H9 (cell line): ENCODE data around the gene SDHAF3. TPM values are rescaled to one million over a fixed set of nuclear protein-coding genes. Genes with fewer than 3 reads are reported as not detected.

Experiments
- DNase-seq: peaks from one replicate; pipeline ENCODE4 v3.0.0-alpha.2; 2017
- H2AFZ ChIP-seq: one replicate; pipeline ENCODE4 v1.6.1; 2013; ENCODE audit warnings: mild to moderate bottlenecking, low read length, control low read depth, moderate library complexity
- H2AK5ac ChIP-seq: 2 replicates; pipeline ENCODE4 v1.6.1; 2013; ENCODE audit warnings: low read length, control low read depth, mixed read lengths; ENCODE audit not compliant: insufficient read length
- H2BK120ac ChIP-seq: one replicate; pipeline ENCODE4 v1.6.1; 2013; ENCODE audit warnings: low read depth, mild to moderate bottlenecking, low read length, control low read depth, inconsistent platforms; ENCODE audit not compliant: poor library complexity, severe bottlenecking
- H2BK12ac ChIP-seq: 2 replicates; pipeline ENCODE4 v1.6.1; 2013; ENCODE audit warnings: low read length, control low read depth, mixed read lengths, low read depth; ENCODE audit not compliant: insufficient read length
- H2BK15ac ChIP-seq: 2 replicates; pipeline ENCODE4 v1.6.1; 2013; ENCODE audit warnings: low read depth, low read length, control low read depth
- H2BK20ac ChIP-seq: one replicate; pipeline ENCODE4 v1.6.1; 2013; ENCODE audit warnings: low read depth, mild to moderate bottlenecking, low read length, control low read depth, inconsistent platforms; ENCODE audit not compliant: poor library complexity, severe bottlenecking
- H2BK5ac ChIP-seq: 2 replicates; pipeline ENCODE4 v1.6.1; 2013; ENCODE audit warnings: low read length, control low read depth, mixed read lengths; ENCODE audit not compliant: insufficient read length
- H3K14ac ChIP-seq: 2 replicates; pipeline ENCODE4 v1.6.1; 2013; ENCODE audit warnings: low read length, control low read depth; ENCODE audit not compliant: insufficient read depth
- H3K18ac ChIP-seq: 2 replicates; pipeline ENCODE4 v1.6.1; 2013; ENCODE audit warnings: low read depth, mild to moderate bottlenecking, mixed read lengths, low read length, control low read depth; ENCODE audit not compliant: insufficient read length
- H3K23ac ChIP-seq: 2 replicates; pipeline ENCODE4 v1.6.1; 2013; ENCODE audit warnings: low read length, control low read depth, mixed read lengths, low read depth; ENCODE audit not compliant: insufficient read length
- H3K23me2 ChIP-seq: 2 replicates; pipeline ENCODE4 v1.6.1; 2013; ENCODE audit warnings: low read depth, mild to moderate bottlenecking, mixed read lengths, low read length, control low read depth; ENCODE audit not compliant: insufficient read length, poor library complexity, severe bottlenecking
- H3K27ac ChIP-seq: 2 replicates; pipeline ENCODE4 v1.5.1; 2013; ENCODE audit warnings: low read length, control low read depth, mixed read lengths, low read depth; ENCODE audit not compliant: insufficient read length
- H3K27me3 ChIP-seq: 2 replicates; pipeline ENCODE4 v1.6.1; 2013; ENCODE audit warnings: low read length, control low read depth, inconsistent platforms; ENCODE audit not compliant: insufficient read depth
- H3K4ac ChIP-seq: 2 replicates; pipeline ENCODE4 v1.6.1; 2013; ENCODE audit warnings: low read depth, mild to moderate bottlenecking, control low read depth, inconsistent platforms, low read length, moderate library complexity
- H3K4me1 ChIP-seq: 2 replicates; pipeline ENCODE4 v1.6.1; 2013; ENCODE audit warnings: low read length, control low read depth, inconsistent platforms; ENCODE audit not compliant: insufficient read depth
- H3K4me2 ChIP-seq: 2 replicates; pipeline ENCODE4 v1.6.1; 2013; ENCODE audit warnings: low read length, control low read depth, mixed read lengths; ENCODE audit not compliant: insufficient read length, insufficient read depth
- H3K56ac ChIP-seq: 2 replicates; pipeline ENCODE4 v1.6.1; 2013; ENCODE audit warnings: low read depth, mild to moderate bottlenecking, mixed read lengths, low read length, control low read depth; ENCODE audit not compliant: insufficient read length
- H3K79me1 ChIP-seq: 2 replicates; pipeline ENCODE4 v1.6.1; 2013; ENCODE audit warnings: low read depth, mild to moderate bottlenecking, moderate library complexity, low read length, control low read depth, inconsistent platforms; ENCODE audit not compliant: insufficient read depth, poor library complexity, severe bottlenecking
- H3K79me2 ChIP-seq: 2 replicates; pipeline ENCODE4 v1.6.1; 2013; ENCODE audit warnings: low read length, control low read depth, inconsistent platforms; ENCODE audit not compliant: insufficient read depth
- H3K9ac ChIP-seq: 2 replicates; pipeline ENCODE4 v1.6.1; 2013; ENCODE audit warnings: low read length, control low read depth, mixed read lengths; ENCODE audit not compliant: insufficient read length; ENCODE audit errors: extremely low read depth
- H3K9me3 ChIP-seq: one replicate; pipeline ENCODE4 v1.6.1; 2013; ENCODE audit warnings: low read depth, low read length, inconsistent platforms; ENCODE audit not compliant: control insufficient read depth
- H3T11ph ChIP-seq: one replicate; pipeline ENCODE4 v1.6.1; 2013; ENCODE audit warnings: mild to moderate bottlenecking, low read length, control low read depth, inconsistent platforms
- H4K20me1 ChIP-seq: one replicate; pipeline ENCODE4 v1.6.1; 2013; ENCODE audit not compliant: control insufficient read depth, insufficient read length, insufficient read depth
- H4K5ac ChIP-seq: 2 replicates; pipeline ENCODE4 v1.6.1; 2013; ENCODE audit warnings: low read depth, mild to moderate bottlenecking, mixed read lengths, low read length, control low read depth; ENCODE audit not compliant: insufficient read length
- H4K8ac ChIP-seq: replicated peaks from 2 replicates; pipeline ENCODE4 v1.6.1; 2013; ENCODE audit warnings: low read length, control low read depth, mixed read lengths, low read depth; ENCODE audit not compliant: insufficient read length
- H4K91ac ChIP-seq: 2 replicates; pipeline ENCODE4 v1.6.1; 2013; ENCODE audit warnings: low read depth, mild to moderate bottlenecking, moderate library complexity, mixed read lengths, low read length, control low read depth; ENCODE audit not compliant: insufficient read length
- H3K27ac Mint-ChIP-seq, 3 experiments: 2 replicates in 2 of 3; 3 replicates in 1 of 3; pipeline ENCODE4 v1.8.0; 2020 to 2021; ENCODE audit warnings: mixed read lengths in 3 of 3, mild to moderate bottlenecking in 1 of 3, moderate library complexity in 1 of 3
- H3K27me3 Mint-ChIP-seq: 2 replicates; pipeline ENCODE4 v1.8.0; 2021; ENCODE audit warnings: low read depth, mild to moderate bottlenecking, moderate library complexity, mixed read lengths
- H3K36me3 Mint-ChIP-seq, 3 experiments: 2 replicates in 2 of 3; 3 replicates in 1 of 3; pipeline ENCODE4 v1.8.0; 2020 to 2021; ENCODE audit warnings: low read depth in 3 of 3, mixed read lengths in 3 of 3; ENCODE audit not compliant: insufficient read depth in 1 of 3
- H3K4me1 Mint-ChIP-seq, 2 experiments: 2 replicates each; pipeline ENCODE4 v1.8.0; 2020; ENCODE audit warnings: mixed read lengths in 2 of 2
- H3K4me3 Mint-ChIP-seq, 2 experiments: 2 replicates in 1 of 2; 3 replicates in 1 of 2; pipeline ENCODE4 v1.8.0; 2020 to 2021; ENCODE audit warnings: mild to moderate bottlenecking in 2 of 2, mixed read lengths in 2 of 2, moderate library complexity in 1 of 2
- H3K9me3 Mint-ChIP-seq, 2 experiments: 2 replicates in 1 of 2; 3 replicates in 1 of 2; pipeline ENCODE4 v1.8.0; 2020; ENCODE audit warnings: mild to moderate bottlenecking in 2 of 2, mixed read lengths in 2 of 2, moderate library complexity in 1 of 2
- WGBS: extraction: QIAGEN DNeasy Blood & Tissue Kit; methylation state at CpG from one replicate; pipeline ENCODE4 v1.1.7; 2013; ENCODE audit warnings: missing lambda C conversion rate, low lambda C conversion rate, mixed read lengths; ENCODE audit not compliant: insufficient read length; ENCODE audit errors: extremely low coverage; 5-methylcytosine and 5-hydroxymethylcytosine counted together
- total RNA-seq: library from RNA; stranded (reverse); gene quantifications from 2 replicates; pipeline ENCODE4 v1.2.1, GENCODE V29; 2021
- TF ChIP-seq, protein P1 (sequence below): fragments of 200-600 bp; sonication (generic); conservative IDR thresholded peaks from 3 replicates; pipeline ENCODE4 v1.8.0; 2021; ENCODE audit warnings: antibody characterized with exemption, mild to moderate bottlenecking

SDHAF3 gene
- total RNA-seq, 1 experiment from 2014 or later: 14.1 TPM

DNA sequence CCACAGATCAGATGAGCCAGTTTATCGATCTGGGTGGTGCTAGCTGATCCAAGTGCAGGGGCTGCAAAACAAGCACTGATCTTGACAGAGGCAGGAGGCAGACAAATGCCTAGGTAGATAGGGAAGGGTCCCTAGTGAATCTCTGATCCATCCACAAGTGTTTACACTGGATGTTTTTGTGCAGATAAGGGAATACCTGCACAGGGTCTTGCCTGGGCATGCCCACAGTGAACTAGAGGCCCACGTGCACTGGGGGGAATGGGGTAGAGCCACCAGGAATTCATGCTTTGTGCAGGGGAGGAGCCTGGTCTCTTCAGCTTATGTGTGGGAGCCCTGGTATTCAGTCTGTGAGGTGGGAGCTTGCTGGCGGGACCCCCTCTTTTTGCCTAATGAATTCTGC is 50.3 kb downstream of the SDHAF3 start:
- no peak overlapping the region for H3K4me3 Mint-ChIP-seq
- H3K9me3 Mint-ChIP-seq: peaks cover 13 to 16% of the 10 kb centered on the region in 2 experiments
- H3K27me3 Mint-ChIP-seq: no peaks in the 10 kb centered on the region
- peaks cover 30 to 46% (median 42%) of the 10 kb centered on the region in 3 experiments for H3K36me3 Mint-ChIP-seq
- Histone ChIP-seq H4K91ac (no peak overlapping the region), H3K56ac (no peak overlapping the region), H3K4ac (no peak overlapping the region), H4K5ac (no peak overlapping the region), H2BK120ac (no peak overlapping the region), H2BK20ac (no peak overlapping the region), H3K79me1 (no peaks in the 10 kb centered on the region), H3T11ph (no peak overlapping the region), H4K8ac (no peak overlapping the region), H2BK12ac (no peak overlapping the region), H3K18ac (no peak overlapping the region), H3K27me3 (no peaks in the 10 kb centered on the region), H3K27ac (no peak overlapping the region), H3K23ac (no peak overlapping the region), H3K4me1 (no peaks in the 10 kb centered on the region), H3K14ac (no peak overlapping the region), H3K79me2 (no peaks in the 10 kb centered on the region), H2BK15ac (no peak overlapping the region), H3K9me3 (no peaks in the 10 kb centered on the region), H2AK5ac (no peak overlapping the region), H3K9ac (no peak overlapping the region), H2AFZ (no peak overlapping the region), H4K20me1 (no peaks in the 10 kb centered on the region), H3K4me2 (no peak overlapping the region), H3K23me2 (no peaks in the 10 kb centered on the region), H2BK5ac (no peak overlapping the region)
- TF ChIP-seq, protein P1, sequence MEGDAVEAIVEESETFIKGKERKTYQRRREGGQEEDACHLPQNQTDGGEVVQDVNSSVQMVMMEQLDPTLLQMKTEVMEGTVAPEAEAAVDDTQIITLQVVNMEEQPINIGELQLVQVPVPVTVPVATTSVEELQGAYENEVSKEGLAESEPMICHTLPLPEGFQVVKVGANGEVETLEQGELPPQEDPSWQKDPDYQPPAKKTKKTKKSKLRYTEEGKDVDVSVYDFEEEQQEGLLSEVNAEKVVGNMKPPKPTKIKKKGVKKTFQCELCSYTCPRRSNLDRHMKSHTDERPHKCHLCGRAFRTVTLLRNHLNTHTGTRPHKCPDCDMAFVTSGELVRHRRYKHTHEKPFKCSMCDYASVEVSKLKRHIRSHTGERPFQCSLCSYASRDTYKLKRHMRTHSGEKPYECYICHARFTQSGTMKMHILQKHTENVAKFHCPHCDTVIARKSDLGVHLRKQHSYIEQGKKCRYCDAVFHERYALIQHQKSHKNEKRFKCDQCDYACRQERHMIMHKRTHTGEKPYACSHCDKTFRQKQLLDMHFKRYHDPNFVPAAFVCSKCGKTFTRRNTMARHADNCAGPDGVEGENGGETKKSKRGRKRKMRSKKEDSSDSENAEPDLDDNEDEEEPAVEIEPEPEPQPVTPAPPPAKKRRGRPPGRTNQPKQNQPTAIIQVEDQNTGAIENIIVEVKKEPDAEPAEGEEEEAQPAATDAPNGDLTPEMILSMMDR: no peak
- DNase-seq: no peak
- WGBS: no CpG with 5 or more reads among the region's 3 CpGs
- peaks cover 0 to 17% of the 10 kb centered on the region in 2 experiments; a peak in 2 of 4 replicates for H3K4me1 Mint-ChIP-seq
- H3K27ac Mint-ChIP-seq: peak overlapping the region in 2 of 3 experiments; percentile 44 to 90; a peak in 3 of 7 replicates
